Sigmoid colon (tissue), 7 donors: ENCODE results near the gene MAML3. TPM values are rescaled to one million over a fixed set of nuclear protein-coding genes. Genes with fewer than 3 reads are reported as not detected.

Experiments
- DNase-seq: peaks from one replicate; pipeline ENCODE4 v3.0.0-alpha.2; 2019
- H3K27ac ChIP-seq, 4 donors: fragments of 200-600 bp; sonication (generic); one replicate each; pipeline ENCODE4 v1.5.1; 2016 to 2019; ENCODE audit warnings: mild to moderate bottlenecking in 1 of 4
- H3K27me3 ChIP-seq, 3 donors: fragments of 200-600 bp; sonication (generic); one replicate each; pipeline ENCODE4 v1.5.1; 2019; ENCODE audit warnings: mild to moderate bottlenecking in 1 of 3
- H3K36me3 ChIP-seq, 4 donors: fragments of 200-600 bp; sonication (generic); one replicate each; pipeline ENCODE4 v1.5.1; 2016 to 2019
- H3K4me1 ChIP-seq, 4 donors: fragments of 200-600 bp; sonication (generic); one replicate each; pipeline ENCODE4 v1.5.1; 2017 to 2019
- H3K4me3 ChIP-seq, 4 donors: fragments of 200-600 bp; sonication (generic); one replicate each; pipeline ENCODE4 v1.5.1; 2017 to 2019; ENCODE audit warnings: mild to moderate bottlenecking in 2 of 4, moderate library complexity in 1 of 4
- H3K9me3 ChIP-seq, 4 donors: fragments of 200-600 bp in 3 of 4; sonication (generic) in 3 of 4; one replicate each; pipeline versions ENCODE4 v1.5.1 to v1.6.1; 2013 to 2019
- EP300 ChIP-seq, 4 donors: sonication (generic); formaldehyde crosslinking; IDR thresholded peaks; one replicate each; pipeline ENCODE4 v1.6.1; 2017; ENCODE audit warnings: antibody characterized with exemption in 4 of 4
- POLR2A ChIP-seq, 2 donors: fragments of 450-650 bp; IDR thresholded peaks; one replicate each; pipeline ENCODE4 v1.6.1; 2016; ENCODE audit warnings: antibody characterized with exemption in 2 of 2, mild to moderate bottlenecking in 2 of 2, moderate library complexity in 2 of 2
- POLR2AphosphoS5 ChIP-seq, 4 donors: sonication (generic); formaldehyde crosslinking; IDR thresholded peaks; one replicate each; pipeline ENCODE4 v1.6.1; 2017; ENCODE audit warnings: antibody characterized with exemption in 4 of 4
- WGBS, 2 donors: extraction: QIAGEN DNeasy Blood & Tissue Kit; methylation state at CpG; one replicate each; pipeline ENCODE4 v1.1.7; 2013; 5-methylcytosine and 5-hydroxymethylcytosine counted together
- intact Hi-C: fragments of 100-400 bp; cut with DNase I; formaldehyde crosslinking; loops from one replicate; pipeline ENCODE4 v1.15.1; 2023
- polyA plus RNA-seq, 3 donors: library from polyadenylated mRNA; stranded (reverse); fragments of 200-250 nt; gene quantifications; one replicate each; pipeline ENCODE4 v1.2.3, GENCODE V29; 2013
- total RNA-seq, 4 donors: library from RNA; depleted of rRNA; stranded (reverse); fragments of >200 nt; gene quantifications; one replicate each; pipeline ENCODE4 v1.1.0, GENCODE V29; 2016
- TF ChIP-seq, protein P1 (sequence below), 4 experiments: fragments of 450-650 bp in 3 of 4; fragments of 200-600 bp in 1 of 4; IDR thresholded peaks; one replicate each; pipeline ENCODE4 v1.5.1; 2016 to 2019; ENCODE audit warnings: antibody characterized with exemption in 4 of 4, mild to moderate bottlenecking in 3 of 4, moderate library complexity in 2 of 4
- donor health status: healthy with polysubstance abuse.
- donor health status: Bipolar disorder and iron deficiency.
- donor health status: healthy.

The MAML3 gene
- total and polyA plus RNA-seq, 7 donors, result 3.5 to 16.3 (median 5.4) TPM

DNA sequence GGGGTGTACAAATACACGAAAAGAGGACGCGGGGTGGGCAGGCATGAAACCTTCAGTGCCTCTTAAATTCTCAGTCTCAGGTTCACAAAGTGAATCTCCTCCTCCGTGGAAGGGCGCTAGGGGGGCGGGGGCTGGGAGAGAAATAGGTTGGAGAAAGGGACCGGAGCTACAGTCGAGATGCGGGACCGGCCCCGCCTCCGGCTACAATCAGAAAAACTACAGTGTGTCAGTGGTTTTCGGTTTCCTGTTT lies 3.4 kb downstream of the MAML3 start:
- TF ChIP-seq POLR2AphosphoS5 (IDR thresholded peaks at IDR 0.05) (no peak), POLR2A (IDR thresholded peaks at IDR 0.05) (peak in 1 of 2 donors; percentile 10)
- TF ChIP-seq, protein P1, sequence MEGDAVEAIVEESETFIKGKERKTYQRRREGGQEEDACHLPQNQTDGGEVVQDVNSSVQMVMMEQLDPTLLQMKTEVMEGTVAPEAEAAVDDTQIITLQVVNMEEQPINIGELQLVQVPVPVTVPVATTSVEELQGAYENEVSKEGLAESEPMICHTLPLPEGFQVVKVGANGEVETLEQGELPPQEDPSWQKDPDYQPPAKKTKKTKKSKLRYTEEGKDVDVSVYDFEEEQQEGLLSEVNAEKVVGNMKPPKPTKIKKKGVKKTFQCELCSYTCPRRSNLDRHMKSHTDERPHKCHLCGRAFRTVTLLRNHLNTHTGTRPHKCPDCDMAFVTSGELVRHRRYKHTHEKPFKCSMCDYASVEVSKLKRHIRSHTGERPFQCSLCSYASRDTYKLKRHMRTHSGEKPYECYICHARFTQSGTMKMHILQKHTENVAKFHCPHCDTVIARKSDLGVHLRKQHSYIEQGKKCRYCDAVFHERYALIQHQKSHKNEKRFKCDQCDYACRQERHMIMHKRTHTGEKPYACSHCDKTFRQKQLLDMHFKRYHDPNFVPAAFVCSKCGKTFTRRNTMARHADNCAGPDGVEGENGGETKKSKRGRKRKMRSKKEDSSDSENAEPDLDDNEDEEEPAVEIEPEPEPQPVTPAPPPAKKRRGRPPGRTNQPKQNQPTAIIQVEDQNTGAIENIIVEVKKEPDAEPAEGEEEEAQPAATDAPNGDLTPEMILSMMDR (IDR thresholded peaks at IDR 0.05), result no peak
- 0 to 1% methylated on average over 13 of the region's 13 CpGs for WGBS, 2 donors
- intact Hi-C loops, result loop anchor here (5.0 to 10.0 kb wide), 11 partner anchors 53 to 846 kb away; partner anchors contain the start of genes MGST2, NAA15, NDUFC1 and SETD7
- Histone ChIP-seq H3K27ac (peak overlapping the region; percentile 96 to 99 (median 98)), H3K4me3 (peak overlapping the region; percentile 71 to 86 (median 76)), H3K4me1 (peaks cover 0 to 20% (median 8%) of the 10 kb centered on the region in 4 donors), H3K36me3 (no peaks in the 10 kb centered on the region), H3K9me3 (no peaks in the 10 kb centered on the region), H3K27me3 (no peaks in the 10 kb centered on the region)
- DNase-seq, result peak; percentile 94

DNA sequence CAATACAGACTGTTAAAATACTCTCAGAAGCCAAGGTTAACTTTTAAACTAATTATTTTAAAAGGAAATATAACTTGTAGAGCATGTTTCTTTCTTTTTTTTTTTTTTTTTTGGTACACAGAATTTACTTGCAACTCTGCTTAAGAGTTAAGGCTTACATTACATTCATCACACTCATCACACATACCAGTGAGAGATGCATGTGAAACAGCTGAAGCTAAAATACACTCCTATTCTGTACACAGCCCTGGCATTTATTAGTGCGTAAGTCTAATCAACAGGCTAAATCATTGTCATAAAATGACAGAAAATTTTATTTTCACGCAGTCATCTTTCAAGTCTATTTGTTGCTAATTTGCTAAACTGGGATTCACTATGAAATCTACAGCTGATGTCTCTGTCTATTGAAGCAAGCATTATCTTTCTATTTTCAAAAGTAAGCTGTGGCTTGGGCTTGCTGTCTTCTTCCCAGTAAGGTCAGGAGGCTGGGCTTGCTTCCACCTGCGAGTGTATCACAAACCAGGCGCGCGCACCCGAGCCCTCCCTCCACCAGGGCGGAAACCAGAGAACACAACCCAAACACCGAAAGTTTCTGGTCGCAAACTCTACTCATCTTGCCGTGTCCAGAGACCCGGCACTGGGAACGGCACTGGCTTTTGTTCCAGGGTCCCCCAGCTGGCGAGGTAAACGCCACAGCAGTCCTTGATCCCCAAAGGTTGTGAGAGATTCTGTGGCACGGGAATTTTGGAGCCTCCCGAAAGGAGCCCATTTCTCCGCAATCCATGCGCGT lies 3.9 kb downstream of the MAML3 start:
- 1 to 2% methylated on average over 20 of the region's 20 CpGs for WGBS, 2 donors
- peak overlapping the region; percentile 71 to 86 (median 76) for H3K4me3 ChIP-seq
- intact Hi-C loops, result loop anchor here (5.0 to 10.0 kb wide), 11 partner anchors 53 to 845 kb away; partner anchors contain the start of genes MGST2, NAA15, NDUFC1 and SETD7
- peaks cover 0 to 20% (median 8%) of the 10 kb centered on the region in 4 donors for H3K4me1 ChIP-seq
- H3K9me3 ChIP-seq, result no peaks in the 10 kb centered on the region
- H3K27me3 ChIP-seq, result no peaks in the 10 kb centered on the region
- peak; percentile 91 for DNase-seq
- H3K27ac ChIP-seq, result peak overlapping the region; percentile 96 to 99 (median 98)
- no peaks in the 10 kb centered on the region for H3K36me3 ChIP-seq
- TF ChIP-seq POLR2A (IDR thresholded peaks at IDR 0.05) (no peak), EP300 (IDR thresholded peaks at IDR 0.05) (no peak), POLR2AphosphoS5 (IDR thresholded peaks at IDR 0.05) (peak in 2 of 4 donors; percentile 4 to 53)
- TF ChIP-seq, protein P1 (IDR thresholded peaks at IDR 0.05), result peak in 2 of 4 experiments; percentile 40 to 41

- 94 to 96% methylated on average over 5 of the region's 5 CpGs for WGBS, 2 donors
- H3K9me3 ChIP-seq, result no peaks in the 10 kb centered on the region
- H3K4me3 ChIP-seq, result no peak overlapping the region
- TF ChIP-seq POLR2A (IDR thresholded peaks at IDR 0.05) (no peak), EP300 (IDR thresholded peaks at IDR 0.05) (no peak), POLR2AphosphoS5 (IDR thresholded peaks at IDR 0.05) (no peak)
- TF ChIP-seq, protein P1 (IDR thresholded peaks at IDR 0.05), result no peak
- H3K4me1 ChIP-seq, result peaks cover 0 to 5% (median 0%) of the 10 kb centered on the region in 4 donors
- no peaks in the 10 kb centered on the region for H3K36me3 ChIP-seq
- H3K27ac ChIP-seq, result no peak overlapping the region
- no peak for DNase-seq
- intact Hi-C loops, result no loop called here
- no peaks in the 10 kb centered on the region for H3K27me3 ChIP-seq
Observed at GRCh38 chr4:140144050-140144449, 9.9 kb downstream of the MAML3 start.

- no peak for DNase-seq
- H3K27ac ChIP-seq, result no peak overlapping the region
- H3K36me3 ChIP-seq, result no peaks in the 10 kb centered on the region
- no peaks in the 10 kb centered on the region for H3K9me3 ChIP-seq
- H3K27me3 ChIP-seq, result no peaks in the 10 kb centered on the region
- TF ChIP-seq EP300 (IDR thresholded peaks at IDR 0.05) (no peak), POLR2AphosphoS5 (IDR thresholded peaks at IDR 0.05) (no peak), POLR2A (IDR thresholded peaks at IDR 0.05) (no peak)
- TF ChIP-seq, protein P1 (IDR thresholded peaks at IDR 0.05), result no peak
- peaks cover 0 to 16% (median 0%) of the 10 kb centered on the region in 4 donors for H3K4me1 ChIP-seq
- 16 to 54% methylated on average over 4 of the region's 4 CpGs for WGBS, 2 donors
- intact Hi-C loops, result no loop called here
- H3K4me3 ChIP-seq, result no peak overlapping the region
Observed at GRCh38 chr4:140141210-140141835, 12.7 kb downstream of the MAML3 start.
